Vagina (tissue), 2 donors: ENCODE data around the gene MAN2B2.

Experiments
- POLR2AphosphoS5 ChIP-seq, 2 donors: sonication (generic); formaldehyde crosslinking; IDR thresholded peaks; one replicate each; pipeline ENCODE4 v1.9.0; 2017; ENCODE audit warnings: antibody characterized with exemption in 2 of 2, mild to moderate bottlenecking in 2 of 2, low read depth in 1 of 2; ENCODE audit not compliant: insufficient read depth in 1 of 2
- TF ChIP-seq, protein P1 (sequence below), 3 experiments: fragments of 450-650 bp in 2 of 3; fragments of 200-600 bp in 1 of 3; sonication (generic) in 1 of 3; IDR thresholded peaks; one replicate each; pipeline ENCODE4 v1.5.1; 2017 to 2019; ENCODE audit warnings: antibody characterized with exemption in 3 of 3, mild to moderate bottlenecking in 2 of 3, moderate library complexity in 2 of 3

DNA sequence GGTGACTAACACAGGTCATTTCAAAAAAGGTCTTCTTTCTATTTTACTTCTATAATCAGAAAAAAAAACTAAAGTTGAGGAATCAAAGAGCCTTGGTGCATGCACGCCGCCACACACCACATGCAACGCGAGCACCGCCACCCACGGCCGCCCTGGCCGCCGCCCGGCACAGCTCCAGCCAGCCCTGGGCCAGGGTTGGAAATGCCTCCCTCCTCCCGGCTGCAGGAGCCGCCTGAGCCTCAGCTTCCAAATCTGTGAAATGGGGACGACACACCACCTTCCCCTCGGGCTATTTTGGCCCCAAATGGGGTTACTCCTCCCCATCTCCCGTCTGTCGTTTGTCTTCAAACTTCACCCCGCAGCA is 39.7 kb upstream of the MAN2B2 start:
- TF ChIP-seq, protein P1, sequence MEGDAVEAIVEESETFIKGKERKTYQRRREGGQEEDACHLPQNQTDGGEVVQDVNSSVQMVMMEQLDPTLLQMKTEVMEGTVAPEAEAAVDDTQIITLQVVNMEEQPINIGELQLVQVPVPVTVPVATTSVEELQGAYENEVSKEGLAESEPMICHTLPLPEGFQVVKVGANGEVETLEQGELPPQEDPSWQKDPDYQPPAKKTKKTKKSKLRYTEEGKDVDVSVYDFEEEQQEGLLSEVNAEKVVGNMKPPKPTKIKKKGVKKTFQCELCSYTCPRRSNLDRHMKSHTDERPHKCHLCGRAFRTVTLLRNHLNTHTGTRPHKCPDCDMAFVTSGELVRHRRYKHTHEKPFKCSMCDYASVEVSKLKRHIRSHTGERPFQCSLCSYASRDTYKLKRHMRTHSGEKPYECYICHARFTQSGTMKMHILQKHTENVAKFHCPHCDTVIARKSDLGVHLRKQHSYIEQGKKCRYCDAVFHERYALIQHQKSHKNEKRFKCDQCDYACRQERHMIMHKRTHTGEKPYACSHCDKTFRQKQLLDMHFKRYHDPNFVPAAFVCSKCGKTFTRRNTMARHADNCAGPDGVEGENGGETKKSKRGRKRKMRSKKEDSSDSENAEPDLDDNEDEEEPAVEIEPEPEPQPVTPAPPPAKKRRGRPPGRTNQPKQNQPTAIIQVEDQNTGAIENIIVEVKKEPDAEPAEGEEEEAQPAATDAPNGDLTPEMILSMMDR (IDR thresholded peaks at IDR 0.05), result no peak
- no peak for TF ChIP-seq POLR2AphosphoS5 (IDR thresholded peaks at IDR 0.05; ENCODE audit: insufficient read depth in 1 of 2, low read depth in 1 of 2)
